ENCODE results near the gene NACC1. TPM values are rescaled to one million over a fixed set of nuclear protein-coding genes. Genes with fewer than 3 reads are reported as not detected.

Gene NACC1
- total and polyA plus RNA-seq, 7 donors = 11.9 to 63.4 (median 43.5) TPM

GRCh38 chr19:13097463-13098258, 20.4 kb upstream of the NACC1 start:
- ATAC-seq (peak; percentile 8 to 27 (median 16)), DNase-seq (peak in 1 of 2 donors; percentile 68)
- H3K9me3 ChIP-seq = no peaks in the 10 kb centered on the region
- H3K27ac ChIP-seq = peak overlapping the region; percentile 36
- TF ChIP-seq, protein P1, sequence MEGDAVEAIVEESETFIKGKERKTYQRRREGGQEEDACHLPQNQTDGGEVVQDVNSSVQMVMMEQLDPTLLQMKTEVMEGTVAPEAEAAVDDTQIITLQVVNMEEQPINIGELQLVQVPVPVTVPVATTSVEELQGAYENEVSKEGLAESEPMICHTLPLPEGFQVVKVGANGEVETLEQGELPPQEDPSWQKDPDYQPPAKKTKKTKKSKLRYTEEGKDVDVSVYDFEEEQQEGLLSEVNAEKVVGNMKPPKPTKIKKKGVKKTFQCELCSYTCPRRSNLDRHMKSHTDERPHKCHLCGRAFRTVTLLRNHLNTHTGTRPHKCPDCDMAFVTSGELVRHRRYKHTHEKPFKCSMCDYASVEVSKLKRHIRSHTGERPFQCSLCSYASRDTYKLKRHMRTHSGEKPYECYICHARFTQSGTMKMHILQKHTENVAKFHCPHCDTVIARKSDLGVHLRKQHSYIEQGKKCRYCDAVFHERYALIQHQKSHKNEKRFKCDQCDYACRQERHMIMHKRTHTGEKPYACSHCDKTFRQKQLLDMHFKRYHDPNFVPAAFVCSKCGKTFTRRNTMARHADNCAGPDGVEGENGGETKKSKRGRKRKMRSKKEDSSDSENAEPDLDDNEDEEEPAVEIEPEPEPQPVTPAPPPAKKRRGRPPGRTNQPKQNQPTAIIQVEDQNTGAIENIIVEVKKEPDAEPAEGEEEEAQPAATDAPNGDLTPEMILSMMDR (IDR thresholded peaks at IDR 0.05) = no peak
- WGBS, 3 donors = 33 to 36% (median 33%) methylated on average over 55 to 69 of the region's 69 CpGs
- peaks cover 15% of the 10 kb centered on the region for H3K4me1 ChIP-seq
- intact Hi-C loops (cut with DNase I) = no loop called here
- H3K36me3 ChIP-seq (ENCODE audit: insufficient read depth in 1 of 2, low read depth in 1 of 2) = peaks cover 0 to 23% of the 10 kb centered on the region in 2 donors
- H3K27me3 ChIP-seq (ENCODE audit: insufficient read depth in 3 of 3, low read length in 2 of 3) = no peaks in the 10 kb centered on the region
- peak overlapping the region; percentile 45 for H3K4me3 ChIP-seq

DNA sequence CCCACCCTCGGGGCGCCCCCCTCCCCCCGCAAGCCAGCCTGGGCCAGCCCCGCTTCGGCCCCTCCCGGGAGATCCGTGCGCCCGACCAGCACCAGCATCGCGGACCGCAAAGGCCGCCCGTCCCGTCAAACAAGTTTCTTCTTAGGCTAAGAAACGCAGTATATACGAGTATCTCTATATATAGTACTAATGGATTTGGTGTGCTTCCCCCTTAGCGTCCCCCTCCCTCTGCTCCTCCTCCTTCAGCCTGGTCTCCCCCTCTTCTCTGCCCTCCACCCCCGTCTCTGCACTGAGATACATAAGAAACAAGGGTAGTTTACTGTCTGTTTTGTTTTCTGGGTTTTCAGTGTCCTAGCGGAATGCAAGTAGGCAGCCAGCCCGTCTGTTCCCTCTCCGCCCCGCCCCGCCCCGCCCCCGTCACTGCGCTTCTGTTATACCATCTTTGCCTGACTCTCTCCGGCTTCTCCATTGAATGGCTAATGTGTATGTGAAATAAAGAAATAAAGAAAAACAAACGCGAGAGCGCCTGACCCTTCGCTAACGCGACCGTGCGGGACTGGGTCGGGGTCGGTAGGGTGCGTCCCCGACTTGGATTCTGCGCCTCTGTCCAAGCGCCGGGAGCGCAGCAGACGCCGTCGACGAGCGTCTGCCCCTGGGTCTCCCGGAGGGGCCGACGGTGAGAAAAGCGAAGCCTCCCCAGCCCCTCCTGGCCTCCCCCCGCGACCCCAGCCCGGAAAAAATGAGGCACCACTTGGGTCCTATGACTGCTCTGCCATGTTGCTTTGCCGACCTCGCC, 19.6 kb upstream of the NACC1 start:
- no peaks in the 10 kb centered on the region for H3K27me3 ChIP-seq (ENCODE audit: insufficient read depth in 3 of 3, low read length in 2 of 3)
- TF ChIP-seq, protein P1 (IDR thresholded peaks at IDR 0.05) = no peak
- H3K4me3 ChIP-seq = peak overlapping the region; percentile 51
- peak overlapping the region; percentile 74 for H3K27ac ChIP-seq
- H3K9me3 ChIP-seq = no peaks in the 10 kb centered on the region
- peaks cover 0 to 23% of the 10 kb centered on the region in 2 donors for H3K36me3 ChIP-seq (ENCODE audit: insufficient read depth in 1 of 2, low read depth in 1 of 2)
- peaks cover 11% of the 10 kb centered on the region for H3K4me1 ChIP-seq
- ATAC-seq (peak in 2 of 4 donors; percentile 5 to 29), DNase-seq (no peak)
- WGBS, 3 donors = 30 to 41% (median 31%) methylated on average over 48 to 58 of the region's 58 CpGs
- intact Hi-C loops (cut with DNase I) = no loop called here

GRCh38 chr19:13099073-13099999, 18.7 kb upstream of the NACC1 start:
- Histone ChIP-seq H3K36me3 (ENCODE audit: insufficient read depth in 1 of 2, low read depth in 1 of 2) (peaks cover 0 to 19% of the 10 kb centered on the region in 2 donors), H3K4me1 (peaks cover 4% of the 10 kb centered on the region), H3K27ac (peak overlapping the region; percentile 74), H3K4me3 (peak overlapping the region; percentile 51), H3K27me3 (ENCODE audit: insufficient read depth in 3 of 3, low read length in 2 of 3) (no peaks in the 10 kb centered on the region), H3K9me3 (no peaks in the 10 kb centered on the region)
- DNase-seq = peak; percentile 76 to 87
- no peak for ATAC-seq
- 37 to 53% (median 44%) methylated on average over 75 to 77 of the region's 77 CpGs for WGBS, 3 donors
- intact Hi-C loops (cut with DNase I) = no loop called here
- TF ChIP-seq, protein P1 (IDR thresholded peaks at IDR 0.05) = no peak

DNA sequence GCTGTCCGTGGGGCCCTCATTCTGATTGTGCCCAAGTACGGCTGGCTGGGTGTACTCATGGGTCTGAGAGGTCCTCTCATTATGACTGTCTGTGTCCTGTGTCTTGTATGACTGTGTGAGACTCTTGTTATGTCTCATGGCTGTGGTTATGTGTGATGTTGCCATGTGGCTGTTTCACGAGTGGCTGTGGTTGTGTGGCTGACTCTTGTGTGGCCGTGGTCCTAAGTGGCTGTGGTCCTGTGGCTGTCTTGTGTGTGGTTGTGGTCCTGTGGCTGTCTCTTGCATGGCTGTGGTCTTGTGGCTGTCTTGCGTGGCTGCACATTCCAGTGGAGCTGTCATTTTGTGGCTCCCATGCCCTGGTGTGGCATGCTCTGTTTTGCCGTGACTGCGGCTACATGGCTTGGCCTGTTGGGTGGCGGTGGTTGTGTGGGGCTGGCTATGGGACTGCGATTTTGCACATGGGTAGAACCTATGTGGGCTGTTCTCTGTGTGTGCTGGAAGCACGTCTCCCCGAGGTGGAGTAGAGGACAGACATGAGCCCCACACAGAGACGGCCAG, 18.0 kb upstream of the NACC1 start:
- DNase-seq (no peak), ATAC-seq (no peak)
- H3K27ac ChIP-seq = peak overlapping the region; percentile 74
- TF ChIP-seq, protein P1 (IDR thresholded peaks at IDR 0.05) = no peak
- WGBS, 3 donors = 69 to 75% (median 75%) methylated on average over 12 of the region's 12 CpGs
- peak overlapping the region; percentile 51 for H3K4me3 ChIP-seq
- H3K36me3 ChIP-seq (ENCODE audit: insufficient read depth in 1 of 2, low read depth in 1 of 2) = peaks cover 0 to 15% of the 10 kb centered on the region in 2 donors
- intact Hi-C loops (cut with DNase I) = no loop called here
- H3K9me3 ChIP-seq = no peaks in the 10 kb centered on the region
- H3K27me3 ChIP-seq (ENCODE audit: insufficient read depth in 3 of 3, low read length in 2 of 3) = no peaks in the 10 kb centered on the region
- H3K4me1 ChIP-seq = peaks cover 4% of the 10 kb centered on the region

Data from psoas muscle (tissue), 8 donors.